Transverse colon (tissue), 4 donors: ENCODE results near the gene DHRSX.

Experiments used
- EP300 ChIP-seq: sonication (generic); formaldehyde crosslinking; IDR thresholded peaks from one replicate; pipeline ENCODE4 v1.6.1; 2017; ENCODE audit warnings: antibody characterized with exemption, low read depth
- POLR2A ChIP-seq: fragments of 450-650 bp; IDR thresholded peaks from one replicate; pipeline ENCODE4 v1.6.1; 2016; ENCODE audit warnings: antibody characterized with exemption, mild to moderate bottlenecking, moderate library complexity
- POLR2AphosphoS5 ChIP-seq, 3 donors: sonication (generic); formaldehyde crosslinking; IDR thresholded peaks; one replicate each; pipeline ENCODE4 v1.6.1; 2016; ENCODE audit warnings: antibody characterized with exemption in 3 of 3
- TF ChIP-seq, protein P1 (sequence below), 5 experiments: fragments of 200-600 bp in 3 of 5; fragments of 450-650 bp in 2 of 5; sonication (generic) in 3 of 5; IDR thresholded peaks; 1 replicate in 2 of 5; 2 replicates in 3 of 5; pipeline ENCODE4 v1.5.1; 2016 to 2017; ENCODE audit warnings: antibody characterized with exemption in 5 of 5, inconsistent platforms in 3 of 5, mild to moderate bottlenecking in 2 of 5, moderate library complexity in 1 of 5

DNA sequence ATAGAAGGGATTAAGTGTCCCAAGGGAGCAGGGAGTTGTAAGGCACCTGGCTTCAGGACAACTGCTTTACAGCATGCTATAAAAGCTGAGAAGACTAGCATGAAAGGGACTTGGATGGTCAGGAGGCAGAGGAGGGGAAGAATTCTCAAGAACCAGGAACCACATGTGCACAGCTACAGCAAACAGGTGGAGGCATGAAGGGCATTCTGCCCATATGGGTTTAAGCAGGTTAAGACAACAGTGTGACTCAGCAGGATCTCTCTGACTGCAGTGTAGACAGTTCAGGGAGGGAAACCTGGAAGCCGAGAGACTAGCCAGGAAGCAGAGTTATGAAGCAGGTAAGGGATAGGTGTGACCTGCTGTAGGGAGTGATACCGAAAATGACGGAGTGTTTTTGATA is 117.0 kb downstream of the DHRSX start:
- TF ChIP-seq, protein P1, sequence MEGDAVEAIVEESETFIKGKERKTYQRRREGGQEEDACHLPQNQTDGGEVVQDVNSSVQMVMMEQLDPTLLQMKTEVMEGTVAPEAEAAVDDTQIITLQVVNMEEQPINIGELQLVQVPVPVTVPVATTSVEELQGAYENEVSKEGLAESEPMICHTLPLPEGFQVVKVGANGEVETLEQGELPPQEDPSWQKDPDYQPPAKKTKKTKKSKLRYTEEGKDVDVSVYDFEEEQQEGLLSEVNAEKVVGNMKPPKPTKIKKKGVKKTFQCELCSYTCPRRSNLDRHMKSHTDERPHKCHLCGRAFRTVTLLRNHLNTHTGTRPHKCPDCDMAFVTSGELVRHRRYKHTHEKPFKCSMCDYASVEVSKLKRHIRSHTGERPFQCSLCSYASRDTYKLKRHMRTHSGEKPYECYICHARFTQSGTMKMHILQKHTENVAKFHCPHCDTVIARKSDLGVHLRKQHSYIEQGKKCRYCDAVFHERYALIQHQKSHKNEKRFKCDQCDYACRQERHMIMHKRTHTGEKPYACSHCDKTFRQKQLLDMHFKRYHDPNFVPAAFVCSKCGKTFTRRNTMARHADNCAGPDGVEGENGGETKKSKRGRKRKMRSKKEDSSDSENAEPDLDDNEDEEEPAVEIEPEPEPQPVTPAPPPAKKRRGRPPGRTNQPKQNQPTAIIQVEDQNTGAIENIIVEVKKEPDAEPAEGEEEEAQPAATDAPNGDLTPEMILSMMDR (IDR thresholded peaks at IDR 0.05), result no peak
- TF ChIP-seq POLR2A (no peak), POLR2AphosphoS5 (IDR thresholded peaks at IDR 0.05) (peak in 2 of 3 donors; percentile 24 to 66), EP300 (no peak)
